Testis (tissue), 3 donors: ENCODE measurements around the gene ITCH. TPM values are rescaled to one million over a fixed set of nuclear protein-coding genes. Genes with fewer than 3 reads are reported as not detected.

ENCODE experiments used
- DNase-seq: peaks from one replicate; pipeline ENCODE4 v3.0.0-alpha.2; 2019
- H3K27ac ChIP-seq, 2 donors: fragments of 200-600 bp; sonication (generic); one replicate each; pipeline ENCODE4 v1.5.1; 2019
- H3K27me3 ChIP-seq: fragments of 200-600 bp; sonication (generic); one replicate; pipeline ENCODE4 v1.5.1; 2019
- H3K36me3 ChIP-seq: fragments of 200-600 bp; sonication (generic); one replicate; pipeline ENCODE4 v1.5.1; 2017; ENCODE audit warnings: low read depth; ENCODE audit errors: missing control alignments
- H3K4me1 ChIP-seq: fragments of 200-600 bp; sonication (generic); one replicate; pipeline ENCODE4 v1.5.1; 2019
- H3K4me3 ChIP-seq, 2 donors: fragments of 200-600 bp; sonication (generic); one replicate each; pipeline ENCODE4 v1.5.1; 2017 to 2019
- H3K9me3 ChIP-seq: fragments of 200-600 bp; sonication (generic); one replicate; pipeline ENCODE4 v1.5.1; 2017
- POLR2A ChIP-seq: fragments of 450-650 bp; IDR thresholded peaks from one replicate; pipeline ENCODE4 v1.6.1; 2017; ENCODE audit warnings: antibody characterized with exemption, mild to moderate bottlenecking, moderate library complexity
- WGBS, 2 donors: methylation state at CpG; one replicate each; pipeline ENCODE4 v1.1.5; 2018; 5-methylcytosine and 5-hydroxymethylcytosine counted together
- intact Hi-C: fragments of 100-400 bp; cut with DNase I; formaldehyde crosslinking; loops from one replicate; pipeline ENCODE4 v1.15.1; 2023; ENCODE audit warnings: low total_unique reads
- polyA plus RNA-seq: library from polyadenylated mRNA; stranded (reverse); fragments of 350-450 nt; fragmentation: Illumina TruSeq; extraction: RNeasy Lipid Tissue Mini Kit (QIAGEN cat#74804); gene quantifications from one replicate; pipeline ENCODE4 v1.2.3, GENCODE V29; 2014; ENCODE audit warnings: low read depth, low replicate concordance; ENCODE audit not compliant: insufficient read depth
- total RNA-seq, 2 donors: library from RNA; depleted of rRNA; stranded (reverse); fragments of >200 nt; gene quantifications; one replicate each; pipeline ENCODE4 v1.2.3, GENCODE V29; 2016
- TF ChIP-seq, protein P1 (sequence below), 3 experiments: fragments of 450-650 bp in 2 of 3; fragments of 200-600 bp in 1 of 3; sonication (generic) in 1 of 3; IDR thresholded peaks; one replicate each; pipeline ENCODE4 v1.5.1; 2016 to 2019; ENCODE audit warnings: antibody characterized with exemption in 3 of 3, mild to moderate bottlenecking in 2 of 3, moderate library complexity in 1 of 3

The ITCH gene
- total and polyA plus RNA-seq, 3 donors from 2014 or later, result 75.4 to 107 (median 88.1) TPM

DNA sequence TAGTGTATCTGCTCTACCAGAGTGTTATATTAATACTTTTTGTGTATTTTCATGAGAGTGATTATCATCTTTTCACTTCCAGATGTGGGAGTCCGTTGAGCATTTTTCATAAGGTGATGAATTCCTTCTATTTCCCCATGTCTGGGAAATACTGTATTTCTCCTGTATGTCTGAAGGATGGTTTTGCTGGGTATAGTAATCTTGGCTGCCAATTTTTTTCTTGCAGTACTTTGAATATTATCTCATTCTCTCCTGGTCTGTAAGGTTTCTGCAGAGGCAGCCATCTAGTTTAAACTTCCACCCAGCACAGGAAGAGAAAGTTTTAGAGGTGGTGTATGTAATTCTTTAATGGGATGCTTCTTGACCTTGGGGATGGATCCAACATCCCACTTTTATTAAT, 137.8 kb downstream of the ITCH start:
- DNase-seq, result no peak
- no peak overlapping the region for H3K4me3 ChIP-seq
- TF ChIP-seq POLR2A, result no peak
- TF ChIP-seq, protein P1, sequence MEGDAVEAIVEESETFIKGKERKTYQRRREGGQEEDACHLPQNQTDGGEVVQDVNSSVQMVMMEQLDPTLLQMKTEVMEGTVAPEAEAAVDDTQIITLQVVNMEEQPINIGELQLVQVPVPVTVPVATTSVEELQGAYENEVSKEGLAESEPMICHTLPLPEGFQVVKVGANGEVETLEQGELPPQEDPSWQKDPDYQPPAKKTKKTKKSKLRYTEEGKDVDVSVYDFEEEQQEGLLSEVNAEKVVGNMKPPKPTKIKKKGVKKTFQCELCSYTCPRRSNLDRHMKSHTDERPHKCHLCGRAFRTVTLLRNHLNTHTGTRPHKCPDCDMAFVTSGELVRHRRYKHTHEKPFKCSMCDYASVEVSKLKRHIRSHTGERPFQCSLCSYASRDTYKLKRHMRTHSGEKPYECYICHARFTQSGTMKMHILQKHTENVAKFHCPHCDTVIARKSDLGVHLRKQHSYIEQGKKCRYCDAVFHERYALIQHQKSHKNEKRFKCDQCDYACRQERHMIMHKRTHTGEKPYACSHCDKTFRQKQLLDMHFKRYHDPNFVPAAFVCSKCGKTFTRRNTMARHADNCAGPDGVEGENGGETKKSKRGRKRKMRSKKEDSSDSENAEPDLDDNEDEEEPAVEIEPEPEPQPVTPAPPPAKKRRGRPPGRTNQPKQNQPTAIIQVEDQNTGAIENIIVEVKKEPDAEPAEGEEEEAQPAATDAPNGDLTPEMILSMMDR (IDR thresholded peaks at IDR 0.05), result no peak
- H3K36me3 ChIP-seq, result no peaks in the 10 kb centered on the region
- no peaks in the 10 kb centered on the region for H3K4me1 ChIP-seq
- no peaks in the 10 kb centered on the region for H3K9me3 ChIP-seq
- intact Hi-C loops, result no loop called here
- WGBS, 2 donors, result 79 to 98% methylated on average over 1 of the region's 1 CpG
- H3K27me3 ChIP-seq, result no peaks in the 10 kb centered on the region
- no peak overlapping the region for H3K27ac ChIP-seq

DNA sequence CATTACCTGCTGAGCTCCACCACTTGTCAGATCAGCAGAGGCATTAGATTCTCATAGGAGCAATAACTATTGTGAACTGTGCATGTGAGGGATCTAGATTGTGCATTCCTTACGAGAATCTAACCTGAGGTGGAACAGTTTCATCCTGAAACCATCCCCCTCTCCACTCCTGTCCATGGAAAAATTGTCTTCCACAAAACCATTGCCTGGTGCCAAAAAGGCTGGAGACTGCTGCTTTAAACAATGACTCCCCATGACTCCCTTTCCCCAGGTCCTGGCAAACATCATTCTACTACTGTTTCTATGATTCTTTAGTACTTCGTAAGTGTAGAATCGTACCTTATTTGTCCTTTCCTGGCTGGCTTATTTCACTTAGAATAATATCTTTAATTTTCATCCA, 143.4 kb downstream of the ITCH start:
- Histone ChIP-seq H3K27me3 (no peaks in the 10 kb centered on the region), H3K4me1 (no peaks in the 10 kb centered on the region), H3K27ac (no peak overlapping the region), H3K4me3 (no peak overlapping the region), H3K9me3 (no peaks in the 10 kb centered on the region), H3K36me3 (no peaks in the 10 kb centered on the region)
- intact Hi-C loops, result no loop called here
- no peak for DNase-seq
- WGBS, 2 donors, result 77 to 83% methylated on average over 3 of the region's 3 CpGs
- TF ChIP-seq POLR2A, result no peak
- TF ChIP-seq, protein P1 (IDR thresholded peaks at IDR 0.05), result no peak

DNA sequence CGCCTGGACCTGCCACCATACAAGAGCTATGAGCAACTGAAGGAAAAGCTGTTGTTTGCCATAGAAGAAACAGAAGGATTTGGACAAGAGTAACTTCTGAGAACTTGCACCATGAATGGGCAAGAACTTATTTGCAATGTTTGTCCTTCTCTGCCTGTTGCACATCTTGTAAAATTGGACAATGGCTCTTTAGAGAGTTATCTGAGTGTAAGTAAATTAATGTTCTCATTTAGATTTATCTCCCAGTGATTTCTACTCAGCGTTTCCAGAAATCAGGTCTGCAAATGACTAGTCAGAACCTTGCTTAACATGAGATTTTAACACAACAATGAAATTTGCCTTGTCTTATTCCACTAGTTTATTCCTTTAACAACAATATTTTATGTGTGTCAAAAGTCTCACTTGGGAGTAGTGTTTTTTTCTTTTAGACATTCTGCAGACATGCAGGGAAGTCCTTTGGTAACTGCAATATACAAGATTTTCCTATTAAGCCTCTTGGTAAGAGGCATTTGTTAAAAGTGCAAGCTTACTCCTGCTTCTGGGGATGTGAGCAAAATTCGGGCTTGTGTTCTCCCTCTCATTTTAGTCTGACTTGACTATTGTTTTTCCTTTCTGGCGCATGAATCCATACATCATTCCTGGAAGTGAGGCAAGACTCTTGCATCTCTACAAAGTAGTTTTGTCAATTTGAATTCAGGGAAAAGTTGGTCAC, 144.8 kb downstream of the ITCH start:
- Histone ChIP-seq H3K4me3 (no peak overlapping the region), H3K36me3 (no peaks in the 10 kb centered on the region), H3K27ac (no peak overlapping the region), H3K4me1 (no peaks in the 10 kb centered on the region), H3K9me3 (no peaks in the 10 kb centered on the region), H3K27me3 (no peaks in the 10 kb centered on the region)
- intact Hi-C loops, result no loop called here
- DNase-seq, result no peak
- WGBS, 2 donors, result 84 to 87% methylated on average over 4 of the region's 4 CpGs
- no peak for TF ChIP-seq POLR2A
- TF ChIP-seq, protein P1 (IDR thresholded peaks at IDR 0.05), result no peak

DNA sequence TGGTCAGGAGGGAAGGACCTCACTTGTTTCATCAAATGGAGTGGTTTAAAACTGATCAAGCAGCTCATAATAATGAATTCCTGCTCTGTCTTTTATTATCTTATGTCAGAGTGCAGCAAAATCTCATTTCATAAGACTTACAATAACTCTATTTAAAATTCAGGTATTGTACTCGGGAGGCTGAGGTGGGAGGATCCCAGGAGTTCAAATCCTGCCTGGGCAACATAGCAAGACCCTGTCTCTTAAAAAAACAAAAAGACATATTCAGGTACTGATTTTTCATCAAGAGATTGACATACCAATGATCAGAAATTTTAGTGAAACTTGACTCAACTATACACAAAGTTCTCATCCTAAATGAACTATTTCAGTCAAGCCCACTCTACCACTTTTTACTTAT, 147.5 kb downstream of the ITCH start:
- 65 to 83% methylated on average over 1 of the region's 1 CpG for WGBS, 2 donors
- H3K27me3 ChIP-seq, result no peaks in the 10 kb centered on the region
- H3K36me3 ChIP-seq, result no peaks in the 10 kb centered on the region
- H3K4me1 ChIP-seq, result no peaks in the 10 kb centered on the region
- H3K27ac ChIP-seq, result no peak overlapping the region
- no peak for DNase-seq
- no peak overlapping the region for H3K4me3 ChIP-seq
- no peak for TF ChIP-seq POLR2A
- TF ChIP-seq, protein P1 (IDR thresholded peaks at IDR 0.05), result no peak
- intact Hi-C loops, result no loop called here
- H3K9me3 ChIP-seq, result no peaks in the 10 kb centered on the region

DNA sequence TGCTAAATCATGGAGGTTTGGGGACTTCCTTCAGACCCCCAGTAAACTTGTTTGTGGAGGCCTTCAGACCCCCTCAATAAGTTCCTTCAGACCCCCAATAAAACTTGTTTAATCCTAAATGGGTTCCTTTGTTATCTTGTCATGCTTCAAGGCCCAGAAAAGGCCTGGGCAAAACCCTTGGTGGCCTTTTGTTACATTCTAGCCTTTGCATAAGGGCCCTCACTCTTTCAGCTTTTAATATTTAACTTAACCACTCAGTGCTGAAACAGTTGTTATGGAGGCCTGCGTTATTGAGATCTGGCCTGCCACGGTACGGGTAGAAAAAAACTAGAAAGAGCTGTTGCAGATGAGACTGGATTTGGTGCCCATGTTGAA, 148.8 kb downstream of the ITCH start:
- no peak overlapping the region for H3K27ac ChIP-seq
- H3K4me1 ChIP-seq, result no peaks in the 10 kb centered on the region
- DNase-seq, result no peak
- no peak for TF ChIP-seq POLR2A
- TF ChIP-seq, protein P1 (IDR thresholded peaks at IDR 0.05), result no peak
- intact Hi-C loops, result no loop called here
- 72 to 88% methylated on average over 3 of the region's 3 CpGs for WGBS, 2 donors
- H3K36me3 ChIP-seq, result no peaks in the 10 kb centered on the region
- H3K27me3 ChIP-seq, result no peaks in the 10 kb centered on the region
- no peak overlapping the region for H3K4me3 ChIP-seq
- no peaks in the 10 kb centered on the region for H3K9me3 ChIP-seq
